Measurements from ENCODE around the gene KCMF1.

- TF ChIP-seq POLR2AphosphoS5 (IDR thresholded peaks at IDR 0.05; ENCODE audit: borderline replicate concordance, low read depth, low read length), result no peak
- no peak for TF ChIP-seq EZH2 (IDR thresholded peaks at IDR 0.05)
Measured at GRCh38 chr2:84964406-84965191, 6.4 kb upstream of the KCMF1 start.

All from SK-N-MC (cell line).